GM12878 (cell line): ENCODE measurements around the gene HOOK2. TPM values are rescaled to one million over a fixed set of nuclear protein-coding genes. Genes with fewer than 3 reads are reported as not detected.
A peak's percentile ranks its signal among the peaks of the same experiment; 100 is the strongest.

Experiments used
- DPF2 ChIP-seq: fragments of 450-650 bp; IDR thresholded peaks from 2 replicates; pipeline ENCODE4 v1.6.1; 2017; ENCODE audit warnings: mild to moderate bottlenecking
- LARP7 ChIP-seq: fragments of 450-650 bp; IDR thresholded peaks from 2 replicates; pipeline ENCODE4 v1.6.1; 2017; ENCODE audit warnings: mild to moderate bottlenecking
- NFYB ChIP-seq: IDR thresholded peaks from 2 replicates; pipeline ENCODE4 v1.6.1; 2011; ENCODE audit warnings: low read depth, mild to moderate bottlenecking, low read length, improper control_type of control experiment, moderate library complexity; ENCODE audit not compliant: insufficient read depth
- NR2C1 ChIP-seq: fragments of 450-650 bp; IDR thresholded peaks from 2 replicates; pipeline ENCODE4 v1.6.1; 2017; ENCODE audit warnings: antibody characterized with exemption, mild to moderate bottlenecking, moderate library complexity
- PAX5 ChIP-seq: IDR thresholded peaks from 2 replicates; pipeline ENCODE4 v1.6.1; 2011; ENCODE audit warnings: low read depth, low read length, borderline replicate concordance
- RAD51 ChIP-seq: fragments of 450-650 bp; IDR thresholded peaks from 2 replicates; pipeline ENCODE4 v1.6.1; 2016; ENCODE audit warnings: moderate library complexity, mild to moderate bottlenecking, inconsistent platforms
- SMC3 ChIP-seq: IDR thresholded peaks from 2 replicates; pipeline ENCODE4 v1.6.1; 2011; ENCODE audit warnings: low read length, improper control_type of control experiment, borderline replicate concordance
- TBL1XR1 ChIP-seq: IDR thresholded peaks from 2 replicates; pipeline ENCODE4 v1.6.1; 2012; ENCODE audit warnings: low read depth, low read length, improper control_type of control experiment
- ZNF207 ChIP-seq: fragments of 450-650 bp; IDR thresholded peaks from 2 replicates; pipeline ENCODE4 v1.6.1; 2014; ENCODE audit warnings: antibody characterized with exemption, mild to moderate bottlenecking, borderline replicate concordance
- ZNF24 ChIP-seq: fragments of 450-650 bp; IDR thresholded peaks from 2 replicates; pipeline ENCODE4 v1.6.1; 2017; ENCODE audit warnings: antibody characterized with exemption, mild to moderate bottlenecking
- polyA plus RNA-seq, 11 experiments: library from polyadenylated mRNA; depleted of rRNA in 4 of 11; unstranded in 6 of 11; stranded (reverse) in 5 of 11; fragments of >200 nt; fragmentation: Nextera tagmentation in 4 of 11; fragmentation: Illumina TruSeq in 1 of 11; extraction: Ambion mirVana in 4 of 11; extraction: Trizol in 1 of 11; gene quantifications; 1 replicate in 1 of 11; 2 replicates in 10 of 11; pipeline versions ENCODE4 v1.2.1 to v1.2.3, GENCODE V29; 2011 to 2016; ENCODE audit warnings: inconsistent platforms in 2 of 11, missing spikeins in 2 of 11, low read depth in 1 of 11
- total RNA-seq, 4 experiments: library from RNA; depleted of rRNA in 3 of 4; stranded (reverse); fragments of >200 nt in 3 of 4; fragmentation: Illumina TruSeq in 1 of 4; extraction: Trizol in 1 of 4; gene quantifications; 2 replicates each; pipeline versions ENCODE4 v1.2.1 to v1.2.3, GENCODE V29; 2013 to 2021
- TF ChIP-seq, protein P1 (sequence below): fragments of 450-650 bp; IDR thresholded peaks from 2 replicates; pipeline ENCODE4 v1.6.1; 2017; ENCODE audit warnings: mild to moderate bottlenecking, moderate library complexity
- TF ChIP-seq, protein P2 (sequence below): fragments of 150-350 bp; IDR thresholded peaks from 2 replicates; pipeline ENCODE4 v1.6.1; 2014; ENCODE audit warnings: mild to moderate bottlenecking, low read depth, low read length
- TF ChIP-seq, protein P3 (sequence below): fragments of 150-350 bp; IDR thresholded peaks from 2 replicates; pipeline ENCODE4 v1.6.1; 2016; ENCODE audit warnings: low read depth, low read length
- TF ChIP-seq, protein P4 (sequence below): fragments of 450-650 bp; IDR thresholded peaks from 2 replicates; pipeline ENCODE4 v1.6.1; 2014; ENCODE audit warnings: mild to moderate bottlenecking
- TF ChIP-seq, protein P5 (sequence below): IDR thresholded peaks from 2 replicates; pipeline ENCODE4 v1.6.1; 2012; ENCODE audit warnings: mild to moderate bottlenecking, low read depth, low read length

Gene HOOK2
- total and polyA plus RNA-seq, 10 of the 15 experiments (the other 5 are each of a cell fraction or from before 2014, with no cell fraction given) = 1.5 to 9.6 (median 6.2) TPM

DNA sequence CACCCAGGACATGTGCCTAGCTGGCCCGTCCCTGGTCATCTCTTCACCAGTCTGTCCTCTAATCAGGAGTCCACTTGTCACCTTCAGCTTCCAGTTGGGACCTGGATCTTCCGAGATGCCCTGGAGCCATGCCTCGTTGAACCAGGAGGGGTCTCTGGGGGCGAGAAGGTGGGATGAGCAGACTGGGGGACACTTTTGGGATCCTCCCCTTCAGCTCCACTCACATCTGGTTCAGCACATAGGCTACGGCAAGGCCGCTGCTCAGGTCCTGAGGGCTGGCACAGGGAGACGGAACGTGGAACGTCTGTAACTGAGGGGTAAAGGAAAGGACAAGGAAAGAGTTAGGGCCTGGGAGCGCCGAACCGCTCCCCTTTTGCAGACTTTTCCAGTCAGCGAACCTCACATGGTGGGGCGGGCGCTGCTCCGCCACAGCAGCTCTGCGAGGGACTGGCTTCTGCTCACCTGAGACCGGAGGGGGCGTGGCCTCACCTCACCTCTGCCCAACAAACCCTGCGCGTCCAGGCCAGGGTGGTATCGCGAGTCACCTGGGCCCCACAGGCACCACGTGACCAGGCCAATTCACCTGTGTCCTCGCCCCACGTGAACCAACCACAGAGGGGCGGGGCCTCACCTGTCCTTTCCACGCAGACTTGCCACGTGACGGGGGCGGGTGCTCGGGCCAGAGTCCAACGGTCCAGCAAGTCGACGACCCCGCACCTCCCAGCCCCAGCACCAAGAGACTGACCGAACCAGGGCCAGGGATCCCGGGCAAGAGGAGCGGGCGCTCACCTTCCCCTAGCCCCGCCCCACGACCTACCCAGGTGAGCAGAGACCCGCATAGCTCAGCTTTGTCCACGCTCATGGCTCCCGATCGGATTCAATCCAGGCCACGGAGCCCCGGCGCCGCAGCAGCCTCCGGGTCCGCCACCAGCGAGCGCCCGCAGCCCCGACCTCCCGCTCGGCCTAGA, at the start of gene HOOK2 (continued):
- TF ChIP-seq RAD51 (peak; percentile 84), DPF2 (peak; percentile 48; the same call in 1 of the 2 replicates), PAX5 (no peak), SMC3 (no peak), NR2C1 (no peak), TBL1XR1 (0 out of 2 replicates have a peak, but pooled peaks have one; percentile 28), NFYB (no peak), ZNF207 (no peak), LARP7 (0 out of 2 replicates have a peak, but pooled peaks have one; percentile 53), ZNF24 (no peak)
- TF ChIP-seq, protein P1, sequence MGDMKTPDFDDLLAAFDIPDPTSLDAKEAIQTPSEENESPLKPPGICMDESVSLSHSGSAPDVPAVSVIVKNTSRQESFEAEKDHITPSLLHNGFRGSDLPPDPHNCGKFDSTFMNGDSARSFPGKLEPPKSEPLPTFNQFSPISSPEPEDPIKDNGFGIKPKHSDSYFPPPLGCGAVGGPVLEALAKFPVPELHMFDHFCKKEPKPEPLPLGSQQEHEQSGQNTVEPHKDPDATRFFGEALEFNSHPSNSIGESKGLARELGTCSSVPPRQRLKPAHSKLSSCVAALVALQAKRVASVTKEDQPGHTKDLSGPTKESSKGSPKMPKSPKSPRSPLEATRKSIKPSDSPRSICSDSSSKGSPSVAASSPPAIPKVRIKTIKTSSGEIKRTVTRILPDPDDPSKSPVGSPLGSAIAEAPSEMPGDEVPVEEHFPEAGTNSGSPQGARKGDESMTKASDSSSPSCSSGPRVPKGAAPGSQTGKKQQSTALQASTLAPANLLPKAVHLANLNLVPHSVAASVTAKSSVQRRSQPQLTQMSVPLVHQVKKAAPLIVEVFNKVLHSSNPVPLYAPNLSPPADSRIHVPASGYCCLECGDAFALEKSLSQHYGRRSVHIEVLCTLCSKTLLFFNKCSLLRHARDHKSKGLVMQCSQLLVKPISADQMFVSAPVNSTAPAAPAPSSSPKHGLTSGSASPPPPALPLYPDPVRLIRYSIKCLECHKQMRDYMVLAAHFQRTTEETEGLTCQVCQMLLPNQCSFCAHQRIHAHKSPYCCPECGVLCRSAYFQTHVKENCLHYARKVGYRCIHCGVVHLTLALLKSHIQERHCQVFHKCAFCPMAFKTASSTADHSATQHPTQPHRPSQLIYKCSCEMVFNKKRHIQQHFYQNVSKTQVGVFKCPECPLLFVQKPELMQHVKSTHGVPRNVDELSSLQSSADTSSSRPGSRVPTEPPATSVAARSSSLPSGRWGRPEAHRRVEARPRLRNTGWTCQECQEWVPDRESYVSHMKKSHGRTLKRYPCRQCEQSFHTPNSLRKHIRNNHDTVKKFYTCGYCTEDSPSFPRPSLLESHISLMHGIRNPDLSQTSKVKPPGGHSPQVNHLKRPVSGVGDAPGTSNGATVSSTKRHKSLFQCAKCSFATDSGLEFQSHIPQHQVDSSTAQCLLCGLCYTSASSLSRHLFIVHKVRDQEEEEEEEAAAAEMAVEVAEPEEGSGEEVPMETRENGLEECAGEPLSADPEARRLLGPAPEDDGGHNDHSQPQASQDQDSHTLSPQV = no peak
- TF ChIP-seq, protein P2, sequence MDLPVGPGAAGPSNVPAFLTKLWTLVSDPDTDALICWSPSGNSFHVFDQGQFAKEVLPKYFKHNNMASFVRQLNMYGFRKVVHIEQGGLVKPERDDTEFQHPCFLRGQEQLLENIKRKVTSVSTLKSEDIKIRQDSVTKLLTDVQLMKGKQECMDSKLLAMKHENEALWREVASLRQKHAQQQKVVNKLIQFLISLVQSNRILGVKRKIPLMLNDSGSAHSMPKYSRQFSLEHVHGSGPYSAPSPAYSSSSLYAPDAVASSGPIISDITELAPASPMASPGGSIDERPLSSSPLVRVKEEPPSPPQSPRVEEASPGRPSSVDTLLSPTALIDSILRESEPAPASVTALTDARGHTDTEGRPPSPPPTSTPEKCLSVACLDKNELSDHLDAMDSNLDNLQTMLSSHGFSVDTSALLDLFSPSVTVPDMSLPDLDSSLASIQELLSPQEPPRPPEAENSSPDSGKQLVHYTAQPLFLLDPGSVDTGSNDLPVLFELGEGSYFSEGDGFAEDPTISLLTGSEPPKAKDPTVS = no peak
- TF ChIP-seq, protein P3, sequence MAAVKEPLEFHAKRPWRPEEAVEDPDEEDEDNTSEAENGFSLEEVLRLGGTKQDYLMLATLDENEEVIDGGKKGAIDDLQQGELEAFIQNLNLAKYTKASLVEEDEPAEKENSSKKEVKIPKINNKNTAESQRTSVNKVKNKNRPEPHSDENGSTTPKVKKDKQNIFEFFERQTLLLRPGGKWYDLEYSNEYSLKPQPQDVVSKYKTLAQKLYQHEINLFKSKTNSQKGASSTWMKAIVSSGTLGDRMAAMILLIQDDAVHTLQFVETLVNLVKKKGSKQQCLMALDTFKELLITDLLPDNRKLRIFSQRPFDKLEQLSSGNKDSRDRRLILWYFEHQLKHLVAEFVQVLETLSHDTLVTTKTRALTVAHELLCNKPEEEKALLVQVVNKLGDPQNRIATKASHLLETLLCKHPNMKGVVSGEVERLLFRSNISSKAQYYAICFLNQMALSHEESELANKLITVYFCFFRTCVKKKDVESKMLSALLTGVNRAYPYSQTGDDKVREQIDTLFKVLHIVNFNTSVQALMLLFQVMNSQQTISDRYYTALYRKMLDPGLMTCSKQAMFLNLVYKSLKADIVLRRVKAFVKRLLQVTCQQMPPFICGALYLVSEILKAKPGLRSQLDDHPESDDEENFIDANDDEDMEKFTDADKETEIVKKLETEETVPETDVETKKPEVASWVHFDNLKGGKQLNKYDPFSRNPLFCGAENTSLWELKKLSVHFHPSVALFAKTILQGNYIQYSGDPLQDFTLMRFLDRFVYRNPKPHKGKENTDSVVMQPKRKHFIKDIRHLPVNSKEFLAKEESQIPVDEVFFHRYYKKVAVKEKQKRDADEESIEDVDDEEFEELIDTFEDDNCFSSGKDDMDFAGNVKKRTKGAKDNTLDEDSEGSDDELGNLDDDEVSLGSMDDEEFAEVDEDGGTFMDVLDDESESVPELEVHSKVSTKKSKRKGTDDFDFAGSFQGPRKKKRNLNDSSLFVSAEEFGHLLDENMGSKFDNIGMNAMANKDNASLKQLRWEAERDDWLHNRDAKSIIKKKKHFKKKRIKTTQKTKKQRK = no peak
- TF ChIP-seq, protein P4, sequence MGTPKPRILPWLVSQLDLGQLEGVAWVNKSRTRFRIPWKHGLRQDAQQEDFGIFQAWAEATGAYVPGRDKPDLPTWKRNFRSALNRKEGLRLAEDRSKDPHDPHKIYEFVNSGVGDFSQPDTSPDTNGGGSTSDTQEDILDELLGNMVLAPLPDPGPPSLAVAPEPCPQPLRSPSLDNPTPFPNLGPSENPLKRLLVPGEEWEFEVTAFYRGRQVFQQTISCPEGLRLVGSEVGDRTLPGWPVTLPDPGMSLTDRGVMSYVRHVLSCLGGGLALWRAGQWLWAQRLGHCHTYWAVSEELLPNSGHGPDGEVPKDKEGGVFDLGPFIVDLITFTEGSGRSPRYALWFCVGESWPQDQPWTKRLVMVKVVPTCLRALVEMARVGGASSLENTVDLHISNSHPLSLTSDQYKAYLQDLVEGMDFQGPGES = no peak
- TF ChIP-seq, protein P5, sequence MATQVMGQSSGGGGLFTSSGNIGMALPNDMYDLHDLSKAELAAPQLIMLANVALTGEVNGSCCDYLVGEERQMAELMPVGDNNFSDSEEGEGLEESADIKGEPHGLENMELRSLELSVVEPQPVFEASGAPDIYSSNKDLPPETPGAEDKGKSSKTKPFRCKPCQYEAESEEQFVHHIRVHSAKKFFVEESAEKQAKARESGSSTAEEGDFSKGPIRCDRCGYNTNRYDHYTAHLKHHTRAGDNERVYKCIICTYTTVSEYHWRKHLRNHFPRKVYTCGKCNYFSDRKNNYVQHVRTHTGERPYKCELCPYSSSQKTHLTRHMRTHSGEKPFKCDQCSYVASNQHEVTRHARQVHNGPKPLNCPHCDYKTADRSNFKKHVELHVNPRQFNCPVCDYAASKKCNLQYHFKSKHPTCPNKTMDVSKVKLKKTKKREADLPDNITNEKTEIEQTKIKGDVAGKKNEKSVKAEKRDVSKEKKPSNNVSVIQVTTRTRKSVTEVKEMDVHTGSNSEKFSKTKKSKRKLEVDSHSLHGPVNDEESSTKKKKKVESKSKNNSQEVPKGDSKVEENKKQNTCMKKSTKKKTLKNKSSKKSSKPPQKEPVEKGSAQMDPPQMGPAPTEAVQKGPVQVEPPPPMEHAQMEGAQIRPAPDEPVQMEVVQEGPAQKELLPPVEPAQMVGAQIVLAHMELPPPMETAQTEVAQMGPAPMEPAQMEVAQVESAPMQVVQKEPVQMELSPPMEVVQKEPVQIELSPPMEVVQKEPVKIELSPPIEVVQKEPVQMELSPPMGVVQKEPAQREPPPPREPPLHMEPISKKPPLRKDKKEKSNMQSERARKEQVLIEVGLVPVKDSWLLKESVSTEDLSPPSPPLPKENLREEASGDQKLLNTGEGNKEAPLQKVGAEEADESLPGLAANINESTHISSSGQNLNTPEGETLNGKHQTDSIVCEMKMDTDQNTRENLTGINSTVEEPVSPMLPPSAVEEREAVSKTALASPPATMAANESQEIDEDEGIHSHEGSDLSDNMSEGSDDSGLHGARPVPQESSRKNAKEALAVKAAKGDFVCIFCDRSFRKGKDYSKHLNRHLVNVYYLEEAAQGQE = no peak
